GM18861 (cell line): ENCODE data around the gene RAB35.
"Not testable (repeated sequence)": the region's sequence is repeated elsewhere in the genome, so short reads cannot be mapped to it uniquely, and the experiment has no call there.

ENCODE experiments used
- ATAC-seq: cut with Tn5 transposase; IDR thresholded peaks from one replicate; pipeline ENCODE4 v1.9.1; 2021; ENCODE audit not compliant: unreplicated experiment

Gene RAB35

GRCh38 chr12:120062976-120063579, 53.5 kb downstream of the RAB35 start:
- no peak for ATAC-seq

GRCh38 chr12:120061575-120062214, 54.9 kb downstream of the RAB35 start:
- ATAC-seq, result no peak

- no peak for ATAC-seq
These were observed 55.8 kb downstream of the RAB35 start for GRCh38 chr12:120060717-120061116.

- ATAC-seq, result no peak
These were observed 56.4 kb downstream of the RAB35 start for GRCh38 chr12:120060196-120060595.

GRCh38 chr12:120056739-120057138, 59.8 kb downstream of the RAB35 start:
- no peak for ATAC-seq

GRCh38 chr12:120055231-120056000, 61.1 kb downstream of the RAB35 start:
- no peak for ATAC-seq

- no peak for ATAC-seq
These were observed 62.3 kb downstream of the RAB35 start for GRCh38 chr12:120054293-120054692.

- no peak for ATAC-seq
These were observed 65.0 kb downstream of the RAB35 start for GRCh38 chr12:120051535-120051934.

- no peak for ATAC-seq
These were observed 67.1 kb downstream of the RAB35 start for GRCh38 chr12:120049426-120049825.

- ATAC-seq, result no peak
These were observed 68.3 kb downstream of the RAB35 start for GRCh38 chr12:120048263-120048662.

GRCh38 chr12:120047072-120047471, 69.5 kb downstream of the RAB35 start:
- no peak for ATAC-seq

- ATAC-seq, result not testable (repeated sequence)
These were observed 71.2 kb downstream of the RAB35 start for GRCh38 chr12:120045367-120045766.
